NCI-H2227 treated with DMSO at 0.1 percent for 48 hours (cell line): ENCODE results near the gene EXTL1.

ENCODE experiments used
- DNase-seq: peaks from one replicate; lab custom pipeline; 2025; lab: John Stamatoyannopoulos, UW

Gene EXTL1

DNA sequence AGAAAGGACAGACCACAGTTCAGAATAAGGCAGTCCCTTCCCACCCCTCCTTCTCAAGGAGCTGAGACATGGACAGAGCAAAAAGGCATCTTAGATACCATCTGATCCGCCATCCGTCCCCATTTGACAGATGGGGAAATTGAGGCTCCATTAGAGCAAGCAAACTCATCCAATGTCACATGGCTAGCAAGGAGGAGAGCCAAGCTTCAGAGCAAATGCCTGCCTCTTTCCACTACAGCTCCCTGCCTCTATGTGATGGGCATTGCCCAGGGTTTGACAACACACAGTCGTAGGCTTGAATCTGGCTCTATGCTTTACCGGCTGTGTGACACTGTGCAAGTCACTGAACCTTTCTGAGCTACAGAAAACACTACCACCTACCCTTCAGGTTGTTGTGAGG is 20.4 kb downstream of the EXTL1 start:
- DNase-seq = no peak

DNA sequence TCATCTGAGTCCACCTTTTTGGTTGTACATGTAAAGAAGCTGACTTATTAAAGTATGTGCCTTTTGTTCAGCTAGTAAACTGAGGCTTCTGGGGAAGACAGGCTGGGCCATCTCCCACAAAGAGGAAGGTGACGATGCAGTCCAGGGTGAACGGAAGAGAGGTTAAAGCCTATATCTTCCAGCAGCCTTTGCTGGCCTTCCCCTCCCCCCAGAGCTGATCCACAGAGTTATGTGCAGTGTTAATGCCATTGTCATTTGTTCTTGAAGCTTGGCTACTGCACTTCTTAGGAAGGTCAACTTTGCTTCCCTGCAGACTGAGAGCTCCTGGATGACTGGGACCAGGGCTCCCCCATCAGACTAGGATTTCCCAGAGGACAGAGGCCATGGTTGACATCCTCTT is 22.2 kb downstream of the EXTL1 start:
- no peak for DNase-seq

DNA sequence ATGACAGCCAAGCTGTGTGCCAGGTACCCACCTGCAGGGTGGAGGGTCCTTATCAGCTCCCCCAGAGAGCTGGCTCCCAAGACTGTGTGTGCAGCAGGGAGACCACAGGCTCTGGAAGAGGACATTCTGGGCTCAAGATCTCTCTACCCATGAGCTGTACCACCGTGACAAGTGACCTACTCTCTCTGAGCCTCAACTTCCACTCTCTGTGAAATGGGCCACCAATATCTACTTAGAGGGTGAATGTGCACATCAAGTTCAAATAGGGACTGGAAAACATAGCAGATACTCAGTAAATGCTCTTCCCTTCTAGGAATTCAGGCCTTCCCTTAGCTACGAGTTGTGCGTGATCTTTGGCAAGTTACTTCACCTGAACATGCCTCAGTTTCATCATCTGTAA is 22.8 kb downstream of the EXTL1 start:
- no peak for DNase-seq

DNA sequence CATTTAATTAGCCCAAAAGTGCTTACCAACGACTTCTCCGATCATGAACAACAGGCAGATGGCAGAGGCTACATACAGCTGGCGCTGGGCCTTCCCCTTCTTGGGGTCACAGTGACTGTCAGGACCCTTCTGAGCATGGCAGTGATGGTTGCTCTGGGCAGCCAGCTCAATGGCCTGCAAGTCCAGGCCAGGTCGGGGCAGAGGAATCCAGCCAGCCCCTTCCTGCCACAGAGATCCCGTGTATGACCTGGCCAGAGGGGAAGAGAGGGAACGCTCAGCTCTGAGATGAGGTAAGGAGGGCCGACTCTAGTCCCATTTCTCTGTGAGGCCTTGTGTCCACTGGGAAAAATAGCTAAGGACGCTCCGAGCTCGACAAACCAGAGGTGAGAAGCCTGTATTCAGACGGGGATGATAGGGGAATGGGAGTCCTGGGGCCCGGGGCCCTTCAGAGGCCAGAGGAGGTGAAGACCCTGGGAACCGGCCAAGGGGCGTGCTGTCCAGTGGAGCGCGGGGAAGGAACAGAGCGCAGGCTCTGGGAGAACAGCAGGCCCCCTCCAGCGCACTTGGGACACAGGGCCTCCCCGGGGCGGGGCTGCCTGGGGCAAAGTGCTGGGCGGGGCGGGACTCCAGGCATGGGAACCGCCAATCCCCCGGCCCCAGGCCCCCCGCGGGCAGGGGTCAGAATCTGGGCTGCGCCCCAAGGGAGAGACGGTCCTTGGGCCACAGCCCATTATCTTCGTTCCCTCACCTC is 23.6 kb downstream of the EXTL1 start:
- DNase-seq = no peak

DNA sequence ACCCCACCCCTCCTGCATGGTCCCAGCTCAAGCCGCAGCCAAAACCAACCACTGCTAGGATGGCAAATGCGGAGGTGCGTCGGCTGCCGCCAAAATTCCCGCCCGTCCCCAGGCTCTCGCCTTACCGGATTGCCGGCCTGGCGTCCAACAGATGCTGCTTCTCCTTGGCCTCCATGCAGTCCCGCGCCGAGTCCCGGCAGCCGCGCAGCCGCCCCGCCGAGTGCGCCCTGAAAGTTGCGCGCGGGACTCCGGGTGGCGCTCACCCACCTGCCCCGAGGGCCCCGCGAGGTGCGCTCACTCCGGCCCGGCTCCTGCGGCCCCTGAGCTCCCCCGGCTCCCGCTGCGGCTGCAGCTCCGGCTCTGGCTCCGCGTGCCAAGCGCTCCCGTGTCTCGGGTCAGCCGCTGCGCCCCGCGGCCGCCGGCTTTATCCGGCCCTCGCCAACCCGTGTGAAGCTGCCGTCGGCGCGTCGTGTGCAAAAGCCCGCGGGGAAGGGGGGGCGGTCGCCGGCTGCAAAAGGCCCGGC is 24.2 kb downstream of the EXTL1 start, which contains the start of gene SLC30A2:
Gene SLC30A2 (minus strand): TSS at position 397 of the 524 bp plus-strand sequence. CDS start 222 bp downstream, at position 175.
- DNase-seq = no peak

DNA sequence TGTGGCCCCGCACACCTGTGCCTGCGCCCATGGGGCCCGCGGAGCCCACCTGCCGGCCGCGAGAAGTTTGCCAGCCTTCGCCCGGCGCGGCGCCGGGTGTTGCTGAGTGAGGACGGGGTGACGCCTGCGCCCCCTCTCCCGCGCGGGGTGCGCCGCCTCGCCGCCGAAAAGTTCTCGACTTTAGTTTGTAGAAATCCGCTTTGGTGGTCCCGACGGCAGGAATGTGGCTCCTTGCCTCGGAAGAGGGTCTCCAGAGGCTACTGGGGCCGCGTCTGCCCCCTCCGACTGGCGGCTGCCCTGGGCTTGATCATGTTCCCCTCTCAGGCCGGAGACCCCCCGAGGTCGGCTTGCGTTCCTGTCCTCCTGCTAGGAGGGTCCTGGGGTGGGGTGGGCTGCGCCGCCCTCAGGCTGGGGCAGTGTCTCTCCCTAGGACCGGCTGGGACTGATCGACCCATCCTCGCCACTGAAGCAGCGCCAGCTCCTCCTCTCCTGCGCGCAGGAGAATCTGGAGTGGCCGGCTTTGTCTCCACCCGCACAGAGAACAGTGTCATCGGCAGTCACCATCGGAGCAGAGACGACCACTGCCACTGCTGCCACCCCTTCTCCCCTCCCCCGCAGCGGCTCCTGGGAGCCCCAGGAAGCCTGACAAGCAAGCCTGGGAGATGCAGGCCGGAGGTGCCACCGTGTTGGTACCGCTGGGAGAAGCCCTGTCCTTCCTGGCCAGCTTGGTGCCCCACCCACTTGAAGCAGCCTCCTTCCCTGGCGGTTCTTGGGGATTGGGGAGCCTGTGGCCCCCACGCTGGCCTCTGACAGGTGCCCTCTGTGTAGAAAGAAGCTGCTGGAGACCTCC is 24.9 kb downstream of the EXTL1 start:
- no peak for DNase-seq

DNA sequence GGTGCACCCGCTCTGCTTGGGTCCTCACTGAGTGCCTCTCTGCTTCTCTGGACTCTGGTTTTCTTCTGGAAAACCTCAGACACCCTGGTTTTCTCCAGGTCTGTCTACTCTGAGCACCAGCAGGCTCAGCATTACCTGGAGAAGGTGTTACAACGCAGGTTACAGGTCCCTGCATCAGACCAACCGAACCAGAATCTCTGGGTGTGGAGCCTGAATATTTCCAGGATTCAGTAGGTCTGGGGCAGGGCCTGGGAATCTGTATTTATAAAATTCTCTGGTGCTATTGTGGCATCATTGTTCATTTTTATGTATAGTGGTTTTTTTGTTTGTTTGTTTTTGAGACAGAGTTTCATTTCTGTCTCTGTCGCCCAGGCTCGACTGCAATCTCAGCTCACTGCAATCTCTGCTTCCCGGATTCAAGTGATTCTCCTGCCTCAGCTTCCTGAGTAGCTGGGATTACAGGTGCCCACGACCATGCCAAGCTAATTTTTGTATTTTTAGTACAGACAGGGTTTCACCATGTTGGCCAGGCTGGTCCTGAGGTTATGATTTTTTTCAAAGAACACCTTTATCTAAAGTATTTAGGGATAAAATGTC is 25.8 kb downstream of the EXTL1 start:
- no peak for DNase-seq

DNA sequence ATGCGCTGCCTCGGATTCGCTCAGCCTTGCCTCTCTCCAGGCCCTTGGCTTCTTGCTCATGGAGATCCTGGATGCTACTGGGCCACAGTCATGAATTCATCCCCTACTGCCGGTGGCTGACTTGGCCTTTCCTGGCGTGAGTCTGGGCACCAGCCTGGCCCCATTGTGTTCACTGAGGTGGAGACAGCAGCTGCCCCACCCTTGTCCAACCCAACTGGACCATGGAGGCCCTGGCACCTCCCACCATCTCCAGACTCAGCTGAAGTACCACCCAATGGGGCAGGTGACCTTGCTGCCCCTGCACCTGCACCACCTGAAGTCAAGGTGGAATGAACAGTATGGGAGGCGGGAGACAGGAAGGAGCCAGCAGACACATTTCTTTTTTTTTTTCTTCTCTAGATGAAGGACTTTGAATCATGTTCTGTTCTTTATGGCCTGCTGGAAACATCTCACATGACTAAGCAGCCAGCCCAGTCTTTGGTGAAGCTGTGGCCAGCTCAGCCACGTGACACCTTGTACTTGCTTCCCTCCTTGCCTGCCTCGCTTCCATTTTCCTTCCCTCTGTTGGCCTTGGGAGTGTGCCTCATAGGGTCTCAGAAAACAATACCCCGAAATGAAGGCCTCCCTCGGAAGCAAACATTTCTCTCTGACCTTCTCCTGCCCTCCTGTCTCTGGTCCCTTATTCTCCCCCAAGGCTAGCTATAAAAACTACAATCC is 28.1 kb downstream of the EXTL1 start:
- DNase-seq = no peak

DNA sequence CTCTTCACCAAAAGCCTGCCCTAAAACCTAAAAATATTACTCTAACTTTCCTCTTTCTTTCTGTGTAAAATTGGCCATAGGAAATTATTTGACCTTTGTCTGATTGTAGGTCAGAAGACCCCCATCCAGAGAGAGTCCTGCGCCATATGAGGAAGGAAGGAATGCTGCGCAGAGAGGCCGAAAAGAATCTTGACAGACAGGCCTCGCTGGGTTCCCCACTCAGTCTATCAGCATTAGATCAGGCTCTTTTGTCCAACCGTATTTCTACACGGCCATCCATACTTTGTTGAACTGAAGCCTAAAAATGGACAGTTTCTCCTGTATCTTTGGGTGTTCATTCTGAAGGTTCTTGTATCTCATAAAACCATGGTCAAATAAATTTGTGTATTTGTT is 28.7 kb downstream of the EXTL1 start:
- no peak for DNase-seq

DNA sequence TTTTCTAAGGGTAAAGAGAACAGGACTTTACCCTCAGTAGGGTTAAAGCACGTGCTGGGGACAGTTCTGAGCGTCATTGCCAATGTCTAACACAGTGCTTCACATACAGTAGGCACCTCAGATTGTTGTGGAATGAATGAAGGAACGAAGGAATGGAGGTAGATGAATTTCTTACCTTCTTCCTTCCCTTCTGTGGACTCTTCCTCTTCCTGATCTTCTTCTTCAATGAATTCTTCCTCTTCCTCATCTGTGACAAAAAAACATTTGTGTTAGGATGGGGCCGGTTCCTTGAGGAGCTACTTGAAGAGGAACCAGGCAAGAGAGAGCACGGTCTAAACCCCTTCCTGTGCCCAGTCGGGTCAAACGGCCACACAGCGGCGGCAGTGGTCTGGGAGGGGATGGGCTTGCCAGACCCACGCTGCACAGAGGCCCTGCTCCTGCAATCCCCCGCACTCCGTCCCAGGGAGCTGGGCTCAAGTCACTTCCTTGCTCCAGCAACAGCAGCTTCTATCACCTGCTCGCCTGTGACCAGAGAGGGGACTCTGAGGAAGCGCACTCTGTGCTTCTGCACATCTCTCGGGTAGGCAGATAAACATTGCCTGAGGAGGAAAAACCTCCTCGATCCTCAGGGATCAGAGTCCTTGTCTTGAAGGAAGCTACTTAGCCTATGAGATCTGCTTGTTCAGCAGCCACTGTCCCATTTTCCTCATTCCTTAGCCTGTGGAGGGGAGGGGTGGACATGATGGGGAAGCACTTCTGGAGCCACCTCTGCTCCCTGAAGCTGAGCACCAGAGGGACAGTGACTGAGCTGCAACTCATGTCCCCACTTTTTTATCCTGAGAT is 32.4 kb downstream of the EXTL1 start:
- DNase-seq = no peak

DNA sequence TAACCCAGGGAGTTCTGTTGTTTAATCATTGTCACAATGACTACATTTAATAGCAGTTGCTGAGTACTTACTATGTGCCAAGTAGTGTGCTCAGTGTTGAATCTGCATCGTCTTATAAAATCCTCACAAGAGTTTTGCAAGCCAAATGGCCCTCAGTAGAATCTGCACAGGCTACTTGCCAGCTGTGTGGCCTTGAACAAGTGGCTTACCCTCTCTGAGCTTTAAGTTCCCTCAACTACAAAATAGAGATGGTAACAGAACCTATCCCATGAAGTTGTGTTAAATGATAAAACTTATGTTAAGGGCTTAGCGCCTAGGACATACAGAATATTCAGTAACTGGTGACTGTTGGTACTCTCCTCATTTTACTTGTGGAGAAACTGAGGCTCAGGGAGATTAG is 33.5 kb downstream of the EXTL1 start:
- no peak for DNase-seq

DNA sequence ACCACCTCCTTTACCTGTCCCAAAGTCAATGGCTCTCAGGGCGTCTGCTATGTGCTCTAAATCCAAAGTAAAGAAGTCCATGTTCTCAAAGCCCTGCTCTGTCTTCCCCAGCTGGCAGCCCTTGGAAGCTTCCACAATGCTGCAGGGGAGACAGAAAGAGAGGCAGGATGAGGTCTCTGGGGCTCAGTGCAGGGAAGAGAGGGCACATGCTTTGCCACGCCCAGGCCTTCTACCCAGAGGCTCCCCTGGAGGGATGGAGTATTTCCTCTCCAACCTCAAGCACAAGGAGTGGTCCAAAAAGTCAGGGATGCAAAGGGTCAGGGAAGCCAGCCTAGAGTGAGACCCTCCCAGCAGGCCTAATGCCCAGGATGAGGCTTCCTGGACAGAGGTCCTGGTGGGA is 35.6 kb downstream of the EXTL1 start:
- no peak for DNase-seq

DNA sequence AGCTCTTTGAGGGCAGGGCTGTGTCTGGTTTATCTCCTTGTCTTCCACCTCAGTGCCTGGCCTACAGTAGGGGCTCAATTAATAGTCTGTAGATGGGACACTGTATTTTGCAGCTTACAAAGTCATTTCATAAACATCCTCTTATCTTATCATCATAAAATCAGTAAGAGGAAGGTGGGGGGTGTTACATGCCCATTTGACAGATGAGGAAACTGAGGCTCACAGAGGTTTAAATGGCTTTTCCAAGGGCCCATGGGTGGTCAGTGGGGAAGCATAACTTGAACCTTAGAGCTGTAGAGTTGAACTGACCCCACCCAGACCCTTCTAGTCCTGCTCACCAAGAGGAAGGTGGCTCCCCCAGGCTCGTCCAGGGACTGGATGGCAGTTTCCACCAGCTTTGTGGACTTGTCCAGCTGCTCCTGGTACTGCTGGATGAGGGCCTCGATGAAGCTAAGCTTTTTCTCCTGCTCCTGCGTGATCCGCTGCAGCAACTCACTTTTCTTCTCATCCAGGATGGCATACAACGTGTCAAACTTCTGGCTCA is 36.5 kb downstream of the EXTL1 start:
- DNase-seq = no peak

DNA sequence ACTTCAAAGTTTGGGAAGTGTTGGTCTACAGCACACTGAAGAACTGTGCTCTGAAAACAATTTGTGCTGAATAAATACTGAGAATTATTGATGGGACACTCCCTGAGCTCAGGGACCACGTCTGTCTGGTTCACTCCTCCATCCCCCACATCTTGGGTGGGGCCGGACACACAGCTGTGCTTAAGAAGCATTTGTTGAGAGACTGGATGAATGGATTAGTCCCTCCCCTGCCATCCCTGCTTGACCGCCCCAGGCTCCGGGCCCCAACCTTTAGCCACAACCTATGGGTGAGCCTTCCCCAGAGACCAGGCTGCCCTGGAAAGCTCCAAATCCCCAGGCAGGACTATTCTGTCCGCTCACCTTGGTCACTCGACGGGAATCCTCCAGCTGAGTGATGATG is 38.3 kb downstream of the EXTL1 start:
- DNase-seq = no peak

DNA sequence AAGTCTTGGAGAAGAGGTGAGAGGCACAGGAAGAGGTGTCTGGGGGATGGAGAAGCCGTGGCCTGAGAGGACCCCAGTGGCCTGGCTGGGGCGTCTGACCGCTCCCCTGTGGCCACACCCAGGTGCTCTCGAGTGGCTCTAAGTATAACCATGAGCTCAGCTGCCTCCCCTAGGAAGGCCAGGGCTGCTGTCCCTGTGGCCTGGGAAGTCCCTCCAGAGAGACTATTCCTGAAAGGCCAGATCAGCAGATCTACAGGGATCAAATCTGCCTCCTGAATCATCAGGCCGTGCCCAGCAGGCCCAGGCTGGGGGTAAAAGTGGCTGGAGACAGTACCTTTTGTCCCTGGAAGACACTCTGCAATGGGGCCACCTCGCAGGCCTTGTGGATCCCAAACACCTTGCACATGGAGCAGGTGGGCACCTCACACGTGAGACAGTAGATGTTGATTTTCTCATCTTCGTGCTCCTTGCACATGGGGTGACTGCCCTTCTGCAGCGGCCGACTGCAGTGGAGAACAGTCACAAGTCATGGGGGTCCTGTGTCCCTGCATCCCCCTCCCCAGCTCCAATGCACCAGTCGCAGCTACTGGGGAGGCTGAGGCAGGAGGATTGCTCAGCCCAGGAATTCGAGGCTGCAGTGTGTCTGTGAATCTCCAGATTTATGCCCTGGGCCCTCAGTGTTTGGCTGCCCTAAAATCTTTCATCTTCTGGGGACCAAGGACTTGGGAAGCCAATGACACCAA is 39.4 kb downstream of the EXTL1 start:
- no peak for DNase-seq

DNA sequence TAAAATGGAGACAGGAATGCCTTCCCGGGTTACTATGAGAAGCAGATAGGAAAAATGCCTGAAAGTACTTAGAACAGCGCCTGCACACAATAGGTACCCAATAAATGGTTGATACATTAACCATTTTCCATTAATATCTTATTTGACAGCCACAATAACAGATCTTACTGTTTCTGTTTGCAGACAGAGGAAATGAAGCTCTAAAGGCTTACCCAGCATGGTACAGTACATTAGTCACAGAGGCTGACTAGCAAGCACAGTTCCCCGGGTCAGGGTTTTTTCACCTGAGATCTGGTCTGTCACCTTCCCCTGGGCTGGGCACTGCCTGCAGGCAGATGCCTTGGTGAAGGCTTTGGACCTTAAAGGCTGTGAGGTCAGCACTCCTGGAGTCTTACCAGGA is 43.0 kb downstream of the EXTL1 start:
- no peak for DNase-seq

DNA sequence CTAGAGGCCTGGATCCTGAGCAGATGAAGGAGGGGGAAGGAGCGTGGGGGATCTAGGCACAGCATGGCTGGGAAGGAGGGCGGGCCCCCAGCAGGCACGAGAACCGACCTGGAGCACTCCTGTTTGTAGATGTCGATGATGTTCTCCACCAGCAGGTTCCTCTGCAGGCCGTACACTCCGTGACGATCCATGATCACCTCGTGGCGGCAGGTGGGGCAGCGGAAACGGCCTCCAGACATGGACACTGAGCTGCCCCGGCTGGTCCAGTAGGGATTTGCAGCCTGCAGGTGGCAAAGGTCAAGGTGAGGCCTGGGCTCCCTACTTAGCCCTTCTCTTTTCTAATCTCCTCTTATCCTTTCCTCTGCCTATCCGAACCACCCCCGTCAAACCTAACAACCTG is 44.6 kb downstream of the EXTL1 start:
- DNase-seq = no peak

DNA sequence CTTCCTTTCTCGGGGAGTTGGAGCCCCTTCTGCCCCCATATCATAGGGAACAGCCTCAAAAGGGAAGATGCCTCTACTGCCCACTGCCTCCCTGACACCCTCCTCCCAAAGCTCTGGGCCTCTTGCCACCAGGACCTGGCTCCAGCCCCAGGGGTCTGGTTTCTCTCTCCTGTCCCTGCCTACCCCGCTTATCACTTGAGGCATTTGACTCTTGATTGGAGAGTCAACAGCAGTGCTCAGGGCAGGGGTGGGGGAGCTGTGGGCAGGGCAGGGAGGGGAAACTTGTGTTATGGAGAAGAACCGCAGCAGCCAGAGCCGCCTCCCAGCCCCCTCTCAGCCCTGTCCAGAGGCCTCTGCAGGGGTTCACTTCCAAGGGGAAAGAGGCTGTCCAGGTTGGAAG is 45.3 kb downstream of the EXTL1 start:
- DNase-seq = no peak

DNA sequence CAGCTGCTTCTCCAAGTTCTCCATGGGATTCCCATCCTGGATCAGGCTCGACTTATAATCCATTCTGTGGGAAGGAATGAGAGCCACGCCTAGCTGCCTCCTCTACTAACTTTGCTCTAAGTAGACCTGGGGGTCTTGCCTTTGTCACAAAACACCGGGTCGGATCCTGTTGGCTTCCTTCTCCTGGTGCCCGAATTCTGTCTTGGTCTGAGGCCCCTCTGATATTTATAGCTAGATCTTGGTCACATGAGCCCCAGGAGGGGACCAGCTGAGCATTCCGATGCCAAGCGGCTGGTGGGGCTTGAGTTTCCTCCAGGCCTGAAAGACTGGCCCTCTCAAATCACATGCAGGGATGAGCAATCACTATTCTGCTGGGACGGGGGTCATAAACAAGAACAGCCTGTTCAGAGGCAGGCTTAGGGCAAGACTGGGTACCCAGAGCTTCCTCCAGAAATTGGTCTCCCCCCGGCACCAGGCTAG is 45.9 kb downstream of the EXTL1 start, which contains the start of gene TRIM63:
Gene TRIM63 (minus strand): TSS at position 199 of the 480 bp plus-strand sequence. CDS start 136 bp downstream, at position 63.
- DNase-seq = no peak

DNA sequence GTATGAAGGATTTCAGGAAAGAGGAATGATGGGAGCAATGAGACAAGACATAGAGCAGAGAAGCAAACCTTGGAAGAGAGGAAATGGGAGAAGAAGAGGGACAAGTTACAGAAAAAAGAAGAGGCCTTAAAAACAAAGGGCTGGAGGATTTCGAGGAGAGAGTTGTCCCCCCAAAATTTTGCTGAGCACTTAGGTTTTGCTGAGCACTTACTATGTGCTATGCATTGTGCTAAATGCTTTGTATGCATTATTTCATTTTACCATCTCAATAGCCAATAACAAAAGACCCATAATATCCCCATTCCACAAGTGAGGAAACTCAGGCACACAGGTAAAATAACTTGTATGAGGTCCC is 48.3 kb downstream of the EXTL1 start:
- DNase-seq = no peak
